ENCODE measurements around the gene DUSP10. TPM values are rescaled to one million over a fixed set of nuclear protein-coding genes. Genes with fewer than 3 reads are reported as not detected.

Gene DUSP10
- total and polyA plus RNA-seq, 2 of the 13 experiments (the other 11 are each of a cell fraction or from before 2014, with no cell fraction given) = 2.1 to 4.4 TPM

DNA sequence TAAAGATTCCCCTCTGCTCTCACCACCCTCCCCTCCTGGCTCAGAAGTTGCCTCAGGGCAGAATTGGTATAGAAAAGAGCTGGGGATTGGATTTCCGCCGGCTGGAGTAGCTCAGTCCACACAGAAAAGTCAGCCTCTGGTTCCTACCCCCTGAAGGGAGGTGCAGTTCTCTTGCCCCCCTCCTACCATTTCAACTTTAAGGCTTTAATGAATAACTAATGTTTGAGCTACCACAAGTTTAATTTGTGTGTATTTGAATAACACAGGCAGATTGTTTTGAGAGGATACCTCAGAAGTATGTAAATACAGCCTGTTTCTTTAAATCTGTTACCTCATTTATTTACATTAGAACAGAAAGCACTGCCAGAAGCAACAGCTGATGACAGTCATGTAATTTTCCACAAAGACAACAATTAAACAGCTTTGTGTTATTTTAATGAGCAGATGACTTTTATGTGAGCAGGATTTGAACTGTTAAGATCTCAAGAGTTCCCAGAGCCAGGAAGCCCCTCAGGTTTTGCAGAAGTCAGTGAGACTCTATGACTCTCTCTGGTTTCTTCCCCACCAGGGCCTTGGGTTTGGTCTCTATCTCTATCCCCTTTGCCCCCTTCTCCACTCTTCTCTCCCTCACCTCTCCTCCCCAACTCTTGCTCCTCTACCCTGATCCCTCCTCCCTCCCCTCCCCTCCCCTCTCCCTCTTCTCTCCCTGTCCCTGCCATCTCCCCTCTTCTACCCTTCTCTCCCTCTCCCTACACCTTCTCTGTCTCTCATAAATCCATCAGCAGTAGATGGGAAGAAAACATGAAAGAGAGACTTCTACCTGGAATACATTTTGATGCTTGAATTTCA, 26.3 kb downstream of the DUSP10 start (continued):
- TF ChIP-seq, protein P1, sequence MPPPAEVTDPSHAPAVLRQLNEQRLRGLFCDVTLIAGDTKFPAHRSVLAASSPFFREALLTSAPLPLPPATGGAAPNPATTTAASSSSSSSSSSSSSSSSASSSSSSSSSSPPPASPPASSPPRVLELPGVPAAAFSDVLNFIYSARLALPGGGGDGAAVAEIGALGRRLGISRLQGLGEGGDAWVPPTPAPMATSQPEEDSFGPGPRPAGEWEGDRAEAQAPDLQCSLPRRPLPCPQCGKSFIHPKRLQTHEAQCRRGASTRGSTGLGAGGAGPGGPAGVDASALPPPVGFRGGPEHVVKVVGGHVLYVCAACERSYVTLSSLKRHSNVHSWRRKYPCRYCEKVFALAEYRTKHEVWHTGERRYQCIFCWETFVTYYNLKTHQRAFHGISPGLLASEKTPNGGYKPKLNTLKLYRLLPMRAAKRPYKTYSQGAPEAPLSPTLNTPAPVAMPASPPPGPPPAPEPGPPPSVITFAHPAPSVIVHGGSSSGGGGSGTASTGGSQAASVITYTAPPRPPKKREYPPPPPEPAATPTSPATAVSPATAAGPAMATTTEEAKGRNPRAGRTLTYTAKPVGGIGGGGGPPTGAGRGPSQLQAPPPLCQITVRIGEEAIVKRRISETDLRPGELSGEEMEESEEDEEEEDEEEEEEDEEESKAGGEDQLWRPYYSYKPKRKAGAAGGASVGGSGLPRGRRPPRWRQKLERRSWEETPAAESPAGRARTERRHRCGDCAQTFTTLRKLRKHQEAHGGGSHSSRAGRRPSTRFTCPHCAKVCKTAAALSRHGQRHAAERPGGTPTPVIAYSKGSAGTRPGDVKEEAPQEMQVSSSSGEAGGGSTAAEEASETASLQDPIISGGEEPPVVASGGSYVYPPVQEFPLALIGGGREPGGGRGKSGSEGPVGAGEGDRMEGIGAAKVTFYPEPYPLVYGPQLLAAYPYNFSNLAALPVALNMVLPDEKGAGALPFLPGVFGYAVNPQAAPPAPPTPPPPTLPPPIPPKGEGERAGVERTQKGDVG (CRISPR knock-in tag; IDR thresholded peaks at IDR 0.05; ENCODE audit: borderline replicate concordance) = no peak
- TF ChIP-seq ERF (CRISPR knock-in tag; IDR thresholded peaks at IDR 0.05) (0 out of 2 replicates have a peak, but pooled peaks have one; percentile 28), NR2F6 (IDR thresholded peaks at IDR 0.05) (no peak), NR2F6 (CRISPR knock-in tag; IDR thresholded peaks at IDR 0.05) (0 out of 2 replicates have a peak, but pooled peaks have one; percentile 8), NFKBIZ (CRISPR knock-in tag; IDR thresholded peaks at IDR 0.05) (0 out of 2 replicates have a peak, but pooled peaks have one; percentile 23), EP300 (IDR thresholded peaks at IDR 0.05; ENCODE audit: low read depth in 2 of 2, low read length in 2 of 2) (peak in 1 of 2 experiments; percentile 69; a peak in 1 of 4 replicates), EP300 (CRISPR knock-in tag; IDR thresholded peaks at IDR 0.05; ENCODE audit: borderline replicate concordance) (no peak), REPIN1 (CRISPR knock-in tag; IDR thresholded peaks at IDR 0.05; ENCODE audit: borderline replicate concordance, low read depth) (0 out of 2 replicates have a peak, but pooled peaks have one; percentile 8), ZNF136 (CRISPR knock-in tag; IDR thresholded peaks at IDR 0.05; ENCODE audit: low read depth) (no peak), ZKSCAN5 (CRISPR knock-in tag; IDR thresholded peaks at IDR 0.05) (peak; percentile 67; the same call in 1 of the 2 replicates), ZNF75D (CRISPR knock-in tag; IDR thresholded peaks at IDR 0.05; ENCODE audit: borderline replicate concordance) (no peak), SOX5 (CRISPR knock-in tag; IDR thresholded peaks at IDR 0.05; ENCODE audit: borderline replicate concordance) (peak; percentile 92), NCOA2 (CRISPR knock-in tag; IDR thresholded peaks at IDR 0.05) (peak; percentile 60; the same call in 1 of the 2 replicates), MED1 (CRISPR knock-in tag; IDR thresholded peaks at IDR 0.05) (0 out of 2 replicates have a peak, but pooled peaks have one; percentile 21), ELF4 (CRISPR knock-in tag; IDR thresholded peaks at IDR 0.05; ENCODE audit: borderline replicate concordance) (no peak), CREB1 (IDR thresholded peaks at IDR 0.05) (no peak), CREB1 (CRISPR knock-in tag; IDR thresholded peaks at IDR 0.05) (peak; percentile 67), ZNF263 (CRISPR knock-in tag; IDR thresholded peaks at IDR 0.05) (peak; percentile 63; the same call in 1 of the 2 replicates), ZNF331 (CRISPR knock-in tag; IDR thresholded peaks at IDR 0.05) (no peak), SMARCC2 (IDR thresholded peaks at IDR 0.05) (no peak)
- TF ChIP-seq, protein P2, sequence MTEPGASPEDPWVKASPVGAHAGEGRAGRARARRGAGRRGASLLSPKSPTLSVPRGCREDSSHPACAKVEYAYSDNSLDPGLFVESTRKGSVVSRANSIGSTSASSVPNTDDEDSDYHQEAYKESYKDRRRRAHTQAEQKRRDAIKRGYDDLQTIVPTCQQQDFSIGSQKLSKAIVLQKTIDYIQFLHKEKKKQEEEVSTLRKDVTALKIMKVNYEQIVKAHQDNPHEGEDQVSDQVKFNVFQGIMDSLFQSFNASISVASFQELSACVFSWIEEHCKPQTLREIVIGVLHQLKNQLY (CRISPR knock-in tag; IDR thresholded peaks at IDR 0.05) = 0 out of 2 replicates have a peak, but pooled peaks have one; percentile 28
- TF ChIP-seq, protein P3, sequence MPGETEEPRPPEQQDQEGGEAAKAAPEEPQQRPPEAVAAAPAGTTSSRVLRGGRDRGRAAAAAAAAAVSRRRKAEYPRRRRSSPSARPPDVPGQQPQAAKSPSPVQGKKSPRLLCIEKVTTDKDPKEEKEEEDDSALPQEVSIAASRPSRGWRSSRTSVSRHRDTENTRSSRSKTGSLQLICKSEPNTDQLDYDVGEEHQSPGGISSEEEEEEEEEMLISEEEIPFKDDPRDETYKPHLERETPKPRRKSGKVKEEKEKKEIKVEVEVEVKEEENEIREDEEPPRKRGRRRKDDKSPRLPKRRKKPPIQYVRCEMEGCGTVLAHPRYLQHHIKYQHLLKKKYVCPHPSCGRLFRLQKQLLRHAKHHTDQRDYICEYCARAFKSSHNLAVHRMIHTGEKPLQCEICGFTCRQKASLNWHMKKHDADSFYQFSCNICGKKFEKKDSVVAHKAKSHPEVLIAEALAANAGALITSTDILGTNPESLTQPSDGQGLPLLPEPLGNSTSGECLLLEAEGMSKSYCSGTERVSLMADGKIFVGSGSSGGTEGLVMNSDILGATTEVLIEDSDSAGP (CRISPR knock-in tag; IDR thresholded peaks at IDR 0.05; ENCODE audit: borderline replicate concordance) = peak; percentile 89
- TF ChIP-seq, protein P4, sequence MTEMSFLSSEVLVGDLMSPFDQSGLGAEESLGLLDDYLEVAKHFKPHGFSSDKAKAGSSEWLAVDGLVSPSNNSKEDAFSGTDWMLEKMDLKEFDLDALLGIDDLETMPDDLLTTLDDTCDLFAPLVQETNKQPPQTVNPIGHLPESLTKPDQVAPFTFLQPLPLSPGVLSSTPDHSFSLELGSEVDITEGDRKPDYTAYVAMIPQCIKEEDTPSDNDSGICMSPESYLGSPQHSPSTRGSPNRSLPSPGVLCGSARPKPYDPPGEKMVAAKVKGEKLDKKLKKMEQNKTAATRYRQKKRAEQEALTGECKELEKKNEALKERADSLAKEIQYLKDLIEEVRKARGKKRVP (CRISPR knock-in tag; IDR thresholded peaks at IDR 0.05) = 0 out of 4 replicates have a peak, but pooled peaks of 1 of the 2 experiments have one; percentile 52
